DOHH2 (cell line): Measurements from ENCODE around the gene CSMD2.

Experiments used
- CTCF ChIP-seq: fragments of 200-600 bp; sonication (generic); IDR thresholded peaks from one replicate; pipeline ENCODE4 v1.5.1; 2014; ENCODE audit warnings: antibody characterized with exemption, mild to moderate bottlenecking, low read depth, low read length; ENCODE audit not compliant: poor library complexity, severe bottlenecking
- EZH2phosphoT487 ChIP-seq: fragments of 200-600 bp; sonication (generic); IDR thresholded peaks from 2 replicates; pipeline ENCODE4 v1.6.1; 2017; ENCODE audit warnings: borderline replicate concordance, mild to moderate bottlenecking, antibody characterized with exemption, low read length, moderate library complexity, mixed read lengths

GRCh38 chr1:33996281-33996680 is 168.7 kb downstream of the CSMD2 start:
- no peak for TF ChIP-seq CTCF
- TF ChIP-seq EZH2phosphoT487 = no peak
